HepG2 (cell line): Measurements from ENCODE around the gene CAPZB. TPM values are rescaled to one million over a fixed set of nuclear protein-coding genes. Genes with fewer than 3 reads are reported as not detected.
A peak's percentile ranks its signal among the peaks of the same experiment; 100 is the strongest.

Experiments used
- BCLAF1 ChIP-seq: fragments of 450-650 bp; IDR thresholded peaks from 2 replicates; pipeline ENCODE4 v1.6.1; 2017; ENCODE audit warnings: mild to moderate bottlenecking
- CCAR2 ChIP-seq: fragments of 200-400 bp; formaldehyde crosslinking; optimal IDR thresholded peaks from 2 replicates; pipeline ENCODE3; 2018; ENCODE audit warnings: low read depth, mild to moderate bottlenecking, low read length, moderate library complexity
- GATA4 ChIP-seq: sonication (generic); IDR thresholded peaks from 2 replicates; pipeline ENCODE4 v1.6.1; 2016; ENCODE audit warnings: antibody characterized with exemption, low read depth, borderline replicate concordance
- GLMP ChIP-seq: sonication (generic); formaldehyde crosslinking; IDR thresholded peaks from 2 replicates; pipeline ENCODE4 v1.9.0; 2021; ENCODE audit warnings: missing genetic modification reagents, mild to moderate bottlenecking, borderline replicate concordance
- HES4 ChIP-seq: sonication (generic); formaldehyde crosslinking; IDR thresholded peaks from 2 replicates; pipeline ENCODE4 v1.9.0; 2021; ENCODE audit warnings: mild to moderate bottlenecking, missing genetic modification reagents, borderline replicate concordance
- HOXA5 ChIP-seq: sonication (generic); formaldehyde crosslinking; IDR thresholded peaks from 2 replicates; pipeline ENCODE4 v1.4.0; 2020; ENCODE audit warnings: missing genetic modification reagents
- MYNN ChIP-seq: sonication (generic); formaldehyde crosslinking; IDR thresholded peaks from 2 replicates; pipeline ENCODE4 v1.4.0; 2020; ENCODE audit warnings: mild to moderate bottlenecking, low read depth, missing genetic modification reagents
- NCOA2 ChIP-seq: sonication (generic); formaldehyde crosslinking; IDR thresholded peaks from 2 replicates; pipeline ENCODE4 v1.8.0; 2022; ENCODE audit warnings: inconsistent platforms
- SIX1 ChIP-seq: sonication (generic); formaldehyde crosslinking; IDR thresholded peaks from 2 replicates; pipeline ENCODE4 v1.4.0; 2020; ENCODE audit warnings: missing genetic modification reagents, borderline replicate concordance
- THYN1 ChIP-seq: sonication (generic); formaldehyde crosslinking; IDR thresholded peaks from 2 replicates; pipeline ENCODE4 v1.8.1; 2023; ENCODE audit warnings: low read depth, mild to moderate bottlenecking, moderate library complexity, missing genetic modification reagents, borderline replicate concordance
- ZBTB34 ChIP-seq: sonication (generic); formaldehyde crosslinking; IDR thresholded peaks from 2 replicates; pipeline ENCODE4 v1.8.0; 2022; ENCODE audit warnings: mild to moderate bottlenecking, missing genetic modification reagents
- ZNF138 ChIP-seq: sonication (generic); formaldehyde crosslinking; IDR thresholded peaks from 2 replicates; pipeline ENCODE4 v1.5.0; 2020; ENCODE audit warnings: mild to moderate bottlenecking, low read depth, missing genetic modification reagents
- ZNF160 ChIP-seq: sonication (generic); formaldehyde crosslinking; IDR thresholded peaks from 2 replicates; pipeline ENCODE4 v1.8.0; 2022; ENCODE audit warnings: mild to moderate bottlenecking, inconsistent platforms, missing genetic modification reagents
- ZNF18 ChIP-seq: sonication (generic); formaldehyde crosslinking; IDR thresholded peaks from 2 replicates; pipeline ENCODE4 v1.8.0; 2022; ENCODE audit warnings: mild to moderate bottlenecking, missing genetic modification reagents; ENCODE audit not compliant: insufficient replicate concordance
- ZNF687 ChIP-seq: sonication (generic); formaldehyde crosslinking; IDR thresholded peaks from 2 replicates; pipeline ENCODE4 v1.5.1; 2020; ENCODE audit warnings: mild to moderate bottlenecking, missing genetic modification reagents, moderate library complexity
- polyA plus RNA-seq, 8 experiments: library from polyadenylated mRNA; depleted of rRNA in 3 of 8; stranded (reverse) in 7 of 8; unstranded in 1 of 8; fragments of >200 nt; fragmentation: Illumina TruSeq in 4 of 8; extraction: Trizol in 4 of 8; gene quantifications; 2 replicates each; pipeline versions ENCODE4 v1.2.1 to v1.2.3, GENCODE V29; 2011 to 2016; ENCODE audit warnings: low read depth in 4 of 8, missing spikeins in 1 of 8, mixed read lengths in 1 of 8; ENCODE audit not compliant: insufficient read depth in 1 of 8
- total RNA-seq, 5 experiments: library from RNA; depleted of rRNA; stranded (reverse); fragments of >200 nt; fragmentation: Illumina TruSeq; extraction: Trizol; gene quantifications; 2 replicates each; pipeline ENCODE4 v1.2.3, GENCODE V29; 2016; ENCODE audit warnings: low read depth in 1 of 5

CAPZB gene
- total and polyA plus RNA-seq, 2 of the 13 experiments (the other 11 are each of a cell fraction or from before 2014, with no cell fraction given), result 58.9 to 76.9 TPM

- TF ChIP-seq ZNF687 (CRISPR knock-in tag) (peak; percentile 49; the same call in 1 of the 2 replicates), HOXA5 (CRISPR knock-in tag) (no peak), BCLAF1 (no peak), ZNF18 (CRISPR knock-in tag) (no peak), MYNN (CRISPR knock-in tag) (no peak), ZBTB34 (CRISPR knock-in tag) (peak; percentile 98), NCOA2 (CRISPR knock-in tag) (peak; percentile 59), CCAR2 (no peak), GATA4 (no peak), ZNF138 (CRISPR knock-in tag) (no peak), GLMP (CRISPR knock-in tag) (no peak), THYN1 (CRISPR knock-in tag) (no peak), ZNF160 (CRISPR knock-in tag) (no peak), SIX1 (CRISPR knock-in tag) (no peak), HES4 (CRISPR knock-in tag) (no peak)
Measured at GRCh38 chr1:19425646-19426239, 59.6 kb downstream of the CAPZB start (continued).
